HG03045 (cell line): ENCODE data around the gene GINS3.
"Not testable (repeated sequence)": the region's sequence is repeated elsewhere in the genome, so short reads cannot be mapped to it uniquely, and the experiment has no call there.

Experiments used
- ATAC-seq: cut with Tn5 transposase; IDR thresholded peaks from one replicate; pipeline ENCODE4 v1.9.1; 2021; ENCODE audit warnings: mild to moderate bottlenecking, moderate library complexity; ENCODE audit not compliant: unreplicated experiment

The GINS3 gene

DNA sequence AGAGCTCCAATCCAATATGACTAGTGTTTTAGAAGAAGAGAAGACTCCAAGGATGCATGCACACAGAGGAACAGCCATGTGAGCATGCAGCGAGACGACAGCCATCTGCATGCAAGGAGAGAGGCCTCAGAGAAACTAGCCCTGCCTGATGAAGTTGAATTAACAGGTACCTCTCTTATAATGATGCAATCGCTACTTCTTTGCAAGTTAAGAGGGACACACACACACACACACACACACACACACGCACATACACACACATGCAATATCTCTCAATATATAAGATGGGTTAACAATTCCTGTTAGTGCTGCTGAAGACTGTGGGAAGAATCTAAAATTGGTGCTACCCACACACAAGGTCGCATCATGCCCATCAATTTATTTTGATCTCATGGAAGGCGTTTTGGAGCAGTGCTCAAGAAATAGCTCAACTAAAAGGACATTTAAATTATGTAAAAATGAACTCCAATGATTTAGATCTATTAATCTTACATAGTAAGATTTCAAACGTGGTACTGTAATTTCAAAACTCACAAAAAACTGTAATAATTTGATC is 7.0 kb upstream of the GINS3 start:
- no peak for ATAC-seq

DNA sequence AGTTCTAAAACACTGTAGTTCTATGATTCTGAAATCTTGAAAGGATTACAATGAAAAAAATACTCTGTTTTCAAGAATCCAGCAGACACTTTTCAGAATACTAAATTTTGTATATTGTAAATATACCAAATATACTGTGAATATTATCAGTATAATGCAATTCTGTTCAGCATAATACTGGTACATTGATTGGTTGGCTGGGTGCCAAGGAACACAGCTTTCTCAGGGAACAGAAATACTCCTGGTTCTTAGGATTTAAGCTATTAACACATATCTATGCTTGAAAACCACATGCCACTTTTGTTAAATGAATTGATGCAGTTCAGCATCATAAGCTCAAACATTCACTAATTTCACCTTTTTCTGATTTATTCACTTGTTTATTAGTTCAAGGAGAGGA is 2.5 kb upstream of the GINS3 start:
- no peak for ATAC-seq

DNA sequence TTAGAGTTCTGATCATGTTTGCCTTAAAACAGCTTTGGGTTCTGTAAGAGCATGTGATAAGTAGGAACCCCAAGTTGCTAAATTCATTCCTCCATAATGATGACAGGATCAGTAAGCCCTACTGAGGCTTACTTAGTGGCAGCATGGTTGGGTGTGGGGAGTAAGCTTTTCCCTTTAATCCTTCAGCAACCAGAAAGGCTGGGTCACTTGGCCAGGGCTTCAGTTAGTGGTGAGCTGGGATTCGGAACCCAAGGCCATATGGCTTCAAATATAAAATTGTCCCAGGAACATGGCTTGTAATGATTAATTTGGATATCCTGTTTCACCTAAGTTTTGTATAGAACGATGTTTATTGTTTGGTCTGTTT is 850 bp downstream of the GINS3 start:
- peak; percentile 23 for ATAC-seq

DNA sequence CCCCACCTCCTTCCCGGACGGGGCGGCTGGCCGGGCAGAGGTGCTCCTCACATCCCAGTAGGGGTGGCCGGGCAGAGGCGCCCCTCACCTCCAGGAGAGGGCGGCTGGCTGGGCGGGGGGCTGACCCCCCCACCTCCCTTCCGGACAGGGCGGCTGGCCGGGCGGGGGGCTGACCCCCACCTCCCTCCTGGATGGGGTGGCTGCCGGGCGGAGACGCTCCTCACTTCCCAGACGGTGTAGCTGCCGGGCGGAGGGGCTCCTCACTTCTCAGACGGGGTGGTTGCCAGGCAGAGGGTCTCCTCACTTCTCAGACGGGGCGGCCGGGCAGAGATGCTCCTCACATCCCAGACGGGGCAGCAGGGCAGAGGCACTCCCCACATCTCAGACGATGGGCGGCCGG is 4.6 kb downstream of the GINS3 start:
- ATAC-seq = not testable (repeated sequence)

DNA sequence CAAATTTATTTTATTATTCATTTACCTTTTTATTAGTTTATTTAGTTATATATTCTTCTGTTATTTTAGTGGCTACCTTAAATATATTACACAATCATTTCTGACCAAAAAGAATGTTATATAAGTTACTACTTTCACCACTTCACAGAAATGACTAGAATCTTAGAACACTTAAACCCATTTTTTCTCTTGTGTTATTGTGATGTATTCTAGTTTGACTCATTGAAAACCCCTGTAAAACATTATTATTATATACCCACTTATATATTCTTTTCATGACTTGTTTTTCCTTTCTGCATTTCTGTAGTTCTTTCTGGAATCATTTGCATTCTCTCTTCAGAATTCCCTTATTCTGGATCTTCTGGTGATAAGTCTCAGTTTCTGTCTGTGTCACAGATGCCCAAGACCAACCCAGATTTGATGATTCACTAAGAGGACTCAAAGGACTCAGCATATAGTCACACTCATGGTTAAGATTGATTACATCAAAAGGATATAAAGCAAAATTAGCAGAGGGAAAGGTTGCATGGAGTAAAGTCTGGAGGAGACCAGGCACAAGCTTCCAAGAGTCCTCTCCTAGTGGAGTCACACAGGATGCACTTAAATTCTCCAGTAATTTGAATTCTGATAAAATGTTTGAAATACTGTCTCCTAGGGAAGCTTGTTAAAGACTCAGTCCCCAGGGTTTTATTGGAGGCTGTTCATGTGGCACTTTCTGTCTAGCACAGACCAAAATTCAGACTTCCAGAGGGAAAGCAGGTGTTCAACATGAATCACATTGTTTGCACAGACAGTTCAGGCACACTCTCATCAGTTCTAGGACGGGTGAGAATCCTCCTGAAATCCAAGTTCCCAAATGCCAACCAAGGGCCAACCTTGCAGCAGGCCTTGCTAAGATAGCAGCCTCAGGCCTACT is 7.7 kb downstream of the GINS3 start:
- no peak for ATAC-seq

DNA sequence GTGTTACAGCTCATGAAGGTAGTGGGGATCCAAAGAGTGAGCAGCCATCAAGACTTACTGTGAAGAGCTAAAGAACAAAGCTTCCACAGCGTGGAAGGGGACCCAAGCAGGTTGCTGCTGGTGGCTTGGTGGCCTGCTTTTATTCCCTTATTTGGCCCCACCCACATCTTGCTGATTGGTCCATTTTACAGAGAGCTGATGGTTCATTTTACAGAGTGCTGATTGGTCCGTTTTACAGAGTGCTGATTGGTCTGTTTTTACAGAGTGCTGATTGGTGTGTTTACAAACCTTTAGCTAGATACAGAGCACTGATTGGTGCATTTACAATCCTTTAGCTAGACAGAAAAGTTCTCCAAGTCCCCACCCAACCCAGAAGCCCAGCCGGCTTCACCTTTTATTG is 9.0 kb downstream of the GINS3 start:
- not testable (repeated sequence) for ATAC-seq

DNA sequence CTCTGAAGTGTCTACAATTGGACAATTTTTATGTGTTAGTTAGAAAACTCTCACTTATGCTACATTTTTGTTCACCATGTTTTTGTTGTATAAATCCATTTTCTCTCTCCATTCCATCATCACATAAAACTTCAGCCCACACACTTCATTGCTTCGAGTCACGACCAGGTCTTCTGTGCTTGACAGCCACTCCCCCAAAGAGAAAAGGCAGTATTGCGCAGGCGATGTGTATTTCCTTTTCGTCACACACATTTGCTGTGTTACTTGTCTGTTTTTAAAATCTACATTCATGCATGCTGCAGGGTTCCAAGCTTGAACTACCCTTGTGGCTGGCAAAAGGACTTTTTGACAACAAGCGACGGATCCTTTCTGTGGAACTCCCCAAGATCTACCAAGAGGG is 10.5 kb downstream of the GINS3 start:
- no peak for ATAC-seq

DNA sequence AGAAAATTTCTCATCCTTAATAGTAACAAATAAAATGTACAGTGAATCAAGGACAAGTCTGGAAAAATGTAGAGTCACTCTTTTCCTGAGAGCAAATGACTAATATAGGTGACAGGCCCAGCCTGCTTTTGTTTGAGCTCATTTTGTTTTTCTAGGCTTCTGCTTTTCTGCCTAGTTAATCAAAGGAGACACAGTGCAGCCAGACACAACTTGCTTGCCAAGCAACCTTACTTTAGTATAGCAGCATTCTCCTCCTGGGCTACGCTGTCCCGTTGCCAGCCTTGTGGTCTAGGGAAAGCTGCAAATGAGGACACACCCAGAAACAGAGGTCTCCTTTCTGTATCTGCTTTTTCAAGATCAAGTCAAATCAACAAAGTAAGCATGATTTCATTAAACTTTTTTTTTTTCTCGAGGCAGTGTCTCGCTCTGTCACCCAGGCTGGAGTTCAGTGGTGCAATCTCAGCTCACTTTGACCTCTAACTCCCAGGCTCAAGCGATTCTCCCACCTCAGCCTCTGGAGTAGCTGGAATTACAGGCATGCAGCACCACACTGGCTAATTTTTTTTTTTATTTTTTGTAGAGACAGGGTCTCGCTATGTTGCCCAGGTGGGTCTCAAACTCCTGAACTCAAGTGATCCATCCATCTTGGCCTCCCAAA is 17.2 kb downstream of the GINS3 start:
- no peak for ATAC-seq

DNA sequence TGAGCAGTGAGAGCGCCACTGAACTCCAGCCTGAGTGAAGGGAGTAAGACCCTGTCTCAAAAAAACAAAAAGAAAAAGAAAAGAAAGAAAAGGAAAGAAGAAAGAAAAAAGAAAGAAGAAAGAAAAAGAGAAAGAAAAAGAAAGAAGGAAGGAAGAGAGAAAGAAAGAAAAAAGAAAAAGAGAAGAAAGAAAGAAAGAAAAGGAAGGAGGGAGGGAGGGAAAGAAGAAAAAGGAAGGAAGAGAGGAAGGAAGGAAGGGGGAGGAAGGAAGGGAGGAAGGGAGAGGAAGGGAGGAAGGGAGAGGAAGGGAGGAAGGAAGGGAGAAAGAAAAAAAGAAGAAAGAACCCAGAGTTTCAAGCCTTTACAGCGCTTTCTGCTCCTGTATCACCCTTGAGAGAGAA is 19.1 kb downstream of the GINS3 start:
- ATAC-seq = no peak

DNA sequence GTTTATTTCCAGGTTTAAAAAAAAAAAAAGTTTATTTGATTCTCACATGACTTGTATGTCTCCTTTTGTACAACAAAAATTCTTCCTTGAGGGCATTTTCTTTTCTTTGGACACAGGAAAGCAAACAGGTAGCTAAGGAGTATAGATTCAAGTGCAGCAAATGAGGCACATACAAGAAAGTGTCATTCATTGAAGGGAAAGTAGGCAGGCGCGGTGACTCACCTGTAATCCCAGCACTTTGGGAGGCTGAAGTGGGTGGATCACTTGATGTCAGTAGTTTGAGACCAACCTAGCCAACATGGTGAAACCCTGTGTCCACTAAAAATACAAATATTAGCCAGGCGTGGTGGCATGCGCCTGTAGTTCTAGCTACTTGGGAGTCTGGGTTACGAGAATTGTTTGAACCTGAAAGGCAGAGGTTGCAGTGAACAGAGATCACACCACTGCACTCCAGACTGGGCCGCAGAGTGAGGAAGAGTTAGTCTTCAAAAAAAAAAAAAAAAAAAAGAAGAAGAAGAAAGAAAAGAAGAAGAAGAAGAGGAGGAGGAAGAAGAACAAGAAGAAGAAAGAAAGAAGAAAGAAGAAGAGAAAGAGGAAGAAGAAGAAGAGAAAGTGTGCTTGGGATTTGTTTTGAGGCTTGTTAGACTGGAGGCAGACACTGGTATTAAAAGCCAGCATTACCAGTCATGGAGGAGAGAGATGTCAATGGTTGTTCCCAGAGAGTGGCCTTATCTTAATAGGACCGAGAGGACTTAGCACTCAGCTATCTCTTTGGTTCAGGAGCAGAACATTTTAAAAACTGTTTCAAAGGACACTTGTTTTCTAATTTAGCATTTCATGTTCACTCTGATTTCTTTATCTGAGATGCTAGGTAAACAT is 19.7 kb downstream of the GINS3 start:
- ATAC-seq = no peak

DNA sequence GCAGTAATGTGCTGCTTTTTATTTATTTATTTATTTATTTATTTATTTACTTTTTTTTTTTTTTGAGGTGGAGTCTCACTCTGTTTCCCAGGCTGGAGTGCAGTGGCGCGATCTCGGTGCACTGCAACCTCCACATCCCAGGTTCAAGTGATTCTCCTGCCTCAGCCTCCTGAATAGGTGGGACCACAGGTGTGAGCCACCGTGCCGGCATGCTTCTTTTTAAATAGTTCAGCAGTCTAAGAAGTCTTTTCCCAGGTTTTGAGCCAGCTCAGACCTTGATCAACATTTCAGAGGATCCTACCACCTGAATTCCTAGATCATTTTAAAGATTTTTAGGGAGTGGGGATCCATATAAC is 20.3 kb downstream of the GINS3 start:
- not testable (repeated sequence) for ATAC-seq

DNA sequence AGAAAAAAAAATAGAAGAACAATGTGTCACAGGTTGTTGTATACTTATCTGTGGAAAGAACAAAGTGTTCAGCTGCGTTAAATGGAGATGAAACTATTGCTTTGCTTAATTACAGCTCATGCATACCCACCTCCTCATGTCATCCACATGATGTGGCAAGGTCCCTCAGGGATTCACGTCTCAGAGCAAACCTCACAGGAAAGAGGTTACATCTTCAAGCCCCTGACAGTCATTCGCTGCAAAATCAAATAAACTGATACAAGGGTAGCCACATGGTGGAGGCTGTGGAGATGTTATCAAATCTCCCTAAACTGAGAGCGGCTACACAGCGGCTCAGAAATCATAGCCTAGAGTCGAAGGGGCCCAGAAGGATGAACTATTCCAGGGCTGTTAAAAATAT is 21.1 kb downstream of the GINS3 start:
- ATAC-seq = no peak

DNA sequence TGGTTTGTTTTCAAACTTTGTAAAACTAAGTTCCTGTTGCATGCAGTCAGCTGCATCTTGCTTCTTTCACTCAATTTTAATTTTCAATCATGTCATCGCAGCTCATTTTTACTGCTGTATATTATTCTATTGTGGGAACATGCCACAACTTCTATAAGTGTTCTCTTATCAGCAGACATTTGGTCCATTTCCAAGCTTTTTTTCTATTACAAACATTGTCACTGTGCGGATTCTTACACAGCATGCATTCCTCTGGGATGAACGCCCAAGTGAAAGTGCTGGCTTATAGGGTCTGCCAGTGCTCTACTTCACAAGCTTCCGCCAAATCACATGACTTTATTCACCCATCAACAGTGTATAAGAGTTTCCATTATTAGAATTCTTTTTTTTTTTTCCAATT is 22.7 kb downstream of the GINS3 start:
- ATAC-seq = no peak

DNA sequence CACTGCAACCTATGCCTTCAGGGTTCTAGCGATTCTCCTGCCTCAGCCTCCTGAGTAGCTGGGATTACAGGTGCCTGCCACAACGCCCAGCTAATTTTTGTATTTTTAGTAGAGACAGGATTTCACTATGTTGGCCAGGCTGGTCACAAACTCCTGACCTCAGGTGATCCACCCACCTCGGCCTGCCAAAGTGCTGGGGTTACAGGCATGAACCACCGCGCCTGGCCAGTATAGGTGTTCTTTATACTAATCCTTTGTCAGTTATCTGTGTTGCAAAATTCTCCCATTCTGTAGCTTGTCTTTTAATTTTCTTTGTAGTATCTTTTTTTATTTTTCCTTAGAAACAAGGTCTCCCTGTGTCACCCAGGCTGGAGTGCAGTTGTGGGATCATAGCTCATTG is 23.7 kb downstream of the GINS3 start:
- ATAC-seq = not testable (repeated sequence)

DNA sequence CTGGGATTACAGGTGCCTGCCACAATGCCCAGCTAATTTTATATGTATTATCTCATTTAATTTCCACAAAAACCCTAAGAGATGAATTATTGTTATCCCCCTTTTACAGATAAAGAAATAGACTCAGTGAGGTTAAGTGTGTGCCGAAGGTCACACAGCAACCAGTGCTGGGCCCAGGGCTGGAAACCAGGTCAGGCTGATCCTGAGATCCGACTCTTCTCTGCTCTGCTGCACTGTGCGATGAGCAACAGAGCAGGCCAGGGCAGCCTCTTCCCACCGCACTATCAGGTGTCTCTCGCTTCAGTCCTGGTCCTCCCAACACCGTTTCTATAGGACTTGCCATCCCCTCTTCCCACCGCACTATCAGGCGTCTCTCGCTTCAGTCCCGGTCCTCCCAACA is 24.8 kb downstream of the GINS3 start:
- no peak for ATAC-seq

DNA sequence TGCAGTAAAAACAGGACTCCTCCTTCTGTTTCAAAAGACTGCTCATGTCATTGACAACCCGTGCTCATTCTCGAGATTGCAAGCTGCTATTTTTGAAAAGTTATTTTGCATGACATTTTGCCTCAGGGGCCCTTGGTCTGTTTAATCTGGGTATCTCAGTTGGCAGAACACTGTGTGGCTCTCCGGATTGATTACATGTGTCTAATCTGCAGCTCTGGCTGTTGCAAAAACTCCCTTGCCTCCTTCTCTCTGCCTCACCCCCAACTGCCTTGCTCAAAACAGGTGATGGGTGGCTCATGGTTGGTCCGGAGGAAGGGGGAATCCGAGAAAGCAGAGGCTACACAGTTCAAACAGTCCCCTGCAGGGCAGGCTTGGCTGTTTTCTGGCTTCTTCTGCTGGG is 25.3 kb downstream of the GINS3 start:
- no peak for ATAC-seq

DNA sequence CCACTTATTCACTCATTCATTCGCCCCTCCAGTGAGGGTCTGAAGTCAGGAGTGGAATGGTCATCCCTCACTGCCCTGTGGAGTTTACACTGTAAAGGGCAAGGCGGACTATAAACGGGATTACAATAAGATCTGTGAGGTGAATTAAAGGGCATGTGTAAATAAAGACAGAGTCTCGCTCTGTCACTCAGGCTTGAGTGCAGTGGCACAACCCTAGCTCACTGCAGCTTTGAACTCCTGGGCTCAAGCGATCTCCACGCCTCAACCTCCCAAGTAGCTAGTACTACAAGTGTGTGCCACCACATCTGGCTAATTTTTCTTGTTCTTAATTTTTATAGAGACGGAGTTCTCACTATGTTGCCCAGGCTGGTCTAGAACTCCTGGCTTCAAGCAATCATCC is 25.8 kb downstream of the GINS3 start:
- no peak for ATAC-seq

DNA sequence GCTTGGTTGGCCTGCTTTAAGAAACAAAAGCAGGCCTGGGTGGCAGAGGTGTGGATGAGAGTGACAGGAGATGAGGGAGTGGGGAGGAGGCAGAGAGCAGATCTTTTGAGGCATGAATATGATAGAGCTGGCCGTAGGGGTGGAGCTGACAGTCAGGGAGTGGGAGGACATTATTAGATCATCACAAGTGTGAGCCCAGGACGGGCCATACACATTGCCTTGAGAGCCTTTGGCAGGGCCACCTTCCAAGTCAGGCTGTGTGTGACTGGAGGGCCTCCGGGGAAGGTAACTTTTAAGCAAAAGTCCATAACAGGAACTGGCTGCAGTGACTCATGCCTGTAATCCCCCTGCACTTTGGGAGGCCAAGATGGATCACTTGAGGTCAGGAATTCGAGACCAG is 26.3 kb downstream of the GINS3 start:
- no peak for ATAC-seq

DNA sequence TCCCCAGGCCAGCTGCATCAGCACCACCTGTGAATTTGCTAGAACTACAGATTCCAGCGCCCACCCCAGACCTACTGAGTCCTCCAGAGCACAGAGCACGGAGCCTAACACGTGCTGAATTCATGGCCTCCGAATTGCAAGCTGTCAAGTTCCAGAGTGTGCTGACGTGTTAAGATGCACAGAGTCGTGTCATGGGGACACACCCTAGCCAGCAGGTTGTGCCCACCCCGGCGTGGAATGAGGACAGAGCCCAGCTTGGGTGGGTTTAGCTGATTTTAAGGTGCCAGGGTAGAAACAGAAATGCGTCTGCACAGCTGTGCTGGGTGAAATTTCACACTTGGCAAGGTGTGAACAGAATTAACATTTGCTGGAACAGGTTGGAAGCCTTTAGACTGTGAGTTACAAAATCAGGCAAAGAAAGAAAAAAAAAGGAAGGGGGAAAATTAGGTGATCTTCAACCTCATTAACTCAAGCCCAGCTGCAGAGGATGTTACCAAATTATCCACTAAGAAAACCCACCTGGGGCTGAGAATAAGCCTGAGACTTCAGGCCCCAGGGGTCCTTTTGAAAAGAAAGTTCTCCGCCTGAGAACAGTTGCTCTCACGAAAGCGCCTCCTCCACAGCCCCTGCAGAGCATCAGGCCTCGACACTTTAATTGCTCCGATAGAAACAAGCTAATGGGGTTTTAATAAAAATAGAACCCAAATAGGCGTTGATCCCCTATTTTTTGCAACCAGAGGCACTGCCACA is 27.1 kb downstream of the GINS3 start:
- ATAC-seq = no peak

DNA sequence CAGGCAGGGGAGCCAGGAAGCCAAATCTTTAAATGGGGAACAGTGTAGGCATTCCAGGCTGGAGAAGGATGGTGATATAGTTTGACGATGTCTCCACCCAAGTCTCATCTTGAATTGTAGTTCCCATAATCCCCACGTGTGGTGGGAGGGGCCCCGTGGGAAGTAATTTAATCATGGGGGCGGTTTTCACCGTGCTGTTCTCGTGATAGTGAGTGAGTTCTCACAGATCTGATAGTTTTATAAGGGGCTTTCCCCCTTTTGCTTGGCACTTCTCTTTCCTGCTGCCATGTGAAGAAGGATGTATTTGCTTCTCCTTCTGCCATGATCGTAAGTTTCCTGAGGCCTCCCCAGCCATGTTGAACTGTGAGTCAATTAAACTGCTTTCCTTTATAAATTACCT is 28.8 kb downstream of the GINS3 start:
- ATAC-seq = no peak

DNA sequence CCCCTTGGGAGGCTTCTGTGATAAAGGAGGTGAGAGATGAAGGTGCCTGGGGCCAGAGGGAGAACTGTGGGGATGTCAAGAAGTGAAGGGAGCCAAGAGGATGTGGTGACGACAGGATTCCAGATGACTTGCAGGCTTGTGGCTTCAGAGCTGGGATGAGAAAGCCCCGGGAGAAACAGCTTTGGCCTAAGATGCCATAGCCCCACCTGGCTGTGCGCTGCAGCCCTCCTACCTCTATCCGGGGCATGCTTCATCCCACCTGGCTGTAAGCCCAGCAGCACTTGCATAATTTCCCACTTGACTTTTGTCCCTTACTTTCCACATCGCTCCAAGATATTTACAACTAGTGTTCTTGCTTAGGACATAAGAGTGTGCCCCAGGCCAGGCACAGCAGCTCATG is 29.3 kb downstream of the GINS3 start:
- ATAC-seq = no peak
